Hematopoietic multipotent progenitor cell (in vitro differentiated cells): ENCODE results near the gene P4HB. TPM values are rescaled to one million over a fixed set of nuclear protein-coding genes. Genes with fewer than 3 reads are reported as not detected.
A peak's percentile ranks its signal among the peaks of the same experiment; 100 is the strongest.

ENCODE experiments used
- DNase-seq, 3 donors: peaks; one replicate each; pipeline ENCODE4 v3.0.0-alpha.2; 2011 to 2015; ENCODE audit warnings: low read depth in 2 of 3, low spot score in 2 of 3
- total RNA-seq: library from RNA; depleted of rRNA; stranded (reverse); fragments of >200 nt; gene quantifications from one replicate; pipeline ENCODE4 v1.2.3, GENCODE V29; 2012

Gene P4HB
- total RNA-seq, result 277 TPM

GRCh38 chr17:81859906-81860755, at the start of gene P4HB:
Gene P4HB, minus strand, starts transcription at chr17:81860535. Its CDS starts 64 bp downstream, at chr17:81860471.
- no peak for DNase-seq

GRCh38 chr17:81909231-81909630, 48.9 kb upstream of the P4HB start:
- DNase-seq, result no peak

DNA sequence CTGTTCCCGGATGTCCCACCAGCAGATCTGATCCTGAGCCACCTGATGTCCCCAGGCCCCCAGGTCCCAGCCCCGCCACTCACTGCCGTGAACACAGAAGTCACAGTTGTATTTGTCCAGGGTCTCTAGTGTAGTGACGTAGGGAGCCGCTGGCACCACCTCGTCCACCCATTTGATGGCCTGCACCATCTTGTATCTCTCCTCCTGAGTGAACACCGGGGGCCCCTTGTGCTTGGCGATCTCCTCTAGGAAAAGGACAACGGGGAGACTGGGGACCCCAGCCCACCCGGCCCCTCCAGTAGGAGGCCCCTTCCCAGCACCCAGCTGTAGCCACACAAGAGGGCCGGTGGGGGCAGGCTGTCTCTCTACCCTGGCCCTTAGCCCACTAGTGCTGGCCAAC, 48.5 kb upstream of the P4HB start:
- no peak for DNase-seq

DNA sequence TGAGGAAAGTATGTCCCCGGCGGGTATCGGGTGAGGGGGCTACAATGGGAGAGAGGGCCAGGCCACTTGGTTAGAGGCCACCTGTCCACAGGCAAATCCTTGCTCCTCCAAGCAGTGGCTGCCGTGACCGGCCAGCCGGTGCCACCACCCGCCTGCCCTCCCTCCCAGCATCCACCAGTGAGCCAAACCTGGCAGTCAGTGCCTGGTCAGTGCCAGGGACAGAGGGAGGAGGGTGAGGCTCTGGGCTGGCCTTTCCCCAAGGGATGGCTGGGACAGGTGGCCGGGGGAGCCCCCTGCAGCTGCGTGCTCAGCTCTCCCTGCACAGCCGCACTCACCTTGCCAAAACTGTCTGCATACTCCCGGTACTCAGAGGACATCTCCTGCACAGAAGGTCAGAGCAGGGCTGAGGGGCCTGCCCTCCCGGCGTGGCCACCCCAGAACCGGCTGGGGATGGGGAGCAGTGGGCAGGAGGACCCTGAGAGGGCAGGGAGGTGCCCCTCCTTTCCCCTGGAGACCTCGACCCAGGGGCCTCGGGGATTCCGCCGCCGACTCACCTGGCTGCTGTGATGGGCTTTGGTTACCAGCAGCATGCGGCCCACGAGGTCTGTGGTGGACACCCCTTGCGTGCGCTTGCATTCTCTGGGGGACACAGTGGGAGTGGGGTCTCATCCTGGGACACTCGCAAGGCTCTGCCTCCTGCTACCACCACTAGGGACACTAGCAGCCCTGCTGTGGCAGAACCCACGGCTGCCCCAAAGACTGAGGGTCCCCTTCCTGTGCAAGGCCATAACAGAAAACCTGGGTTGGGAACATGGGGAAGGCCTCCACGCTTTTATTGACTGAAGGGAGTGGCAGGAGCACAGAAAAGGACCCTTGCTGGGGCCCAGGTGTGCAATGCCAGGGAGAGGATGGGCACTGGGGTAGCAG, 47.1 kb upstream of the P4HB start:
- DNase-seq, result no peak

DNA sequence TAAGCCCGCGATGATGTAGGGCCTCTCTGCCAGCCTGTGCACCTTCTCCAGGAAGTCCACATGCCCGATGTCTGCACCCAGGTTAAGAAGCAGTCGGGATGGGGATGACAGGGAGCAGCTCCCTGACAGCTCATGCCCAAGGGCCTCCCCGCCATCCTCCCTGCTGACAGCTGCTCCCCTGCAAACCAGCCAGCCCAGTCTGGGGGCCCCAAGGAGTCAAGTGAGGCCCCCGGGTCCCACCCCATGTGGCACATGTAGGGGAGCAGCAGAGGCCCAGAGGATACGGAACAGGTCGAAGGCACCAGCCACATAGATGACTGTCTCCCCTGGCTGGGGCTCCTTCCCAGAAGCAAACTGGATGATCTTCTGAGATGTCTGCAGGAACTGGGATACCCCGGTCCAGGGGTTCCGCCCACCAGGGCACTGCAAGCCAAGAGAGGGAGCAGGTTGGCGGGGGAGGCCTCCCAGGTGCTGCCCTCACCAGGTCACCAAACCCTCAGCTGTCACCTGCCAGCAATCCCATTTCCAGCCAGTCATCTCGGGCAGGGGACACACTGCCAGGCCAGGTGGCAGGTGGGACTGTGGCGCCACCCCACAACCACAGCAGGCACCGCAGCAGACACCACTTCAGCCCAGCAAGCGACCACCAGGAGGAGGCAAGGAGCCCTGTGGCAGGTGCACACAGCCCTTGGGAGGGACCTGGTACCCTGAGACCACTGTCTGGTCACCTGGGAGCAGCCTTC, 46.3 kb upstream of the P4HB start:
- no peak for DNase-seq

DNA sequence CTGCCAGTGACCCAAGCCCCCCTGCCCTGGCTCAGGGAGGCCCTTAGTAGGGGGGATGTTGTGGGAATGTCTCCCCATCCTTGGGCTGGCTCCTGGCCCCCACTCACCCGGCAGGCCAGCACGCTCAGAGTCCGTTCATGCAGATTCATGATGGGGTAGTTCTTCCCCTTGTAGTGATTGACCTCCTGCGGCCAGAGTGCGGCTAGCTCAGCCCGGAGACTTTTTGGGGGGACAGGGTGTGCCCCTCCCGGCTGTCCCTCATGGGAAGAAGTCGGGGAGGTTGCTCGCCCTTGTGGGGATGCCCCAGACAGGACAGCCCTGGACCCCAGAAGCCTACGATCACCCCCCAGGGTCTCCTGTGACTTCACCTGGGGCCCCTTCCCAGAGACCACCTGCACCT, 45.7 kb upstream of the P4HB start:
- no peak for DNase-seq

DNA sequence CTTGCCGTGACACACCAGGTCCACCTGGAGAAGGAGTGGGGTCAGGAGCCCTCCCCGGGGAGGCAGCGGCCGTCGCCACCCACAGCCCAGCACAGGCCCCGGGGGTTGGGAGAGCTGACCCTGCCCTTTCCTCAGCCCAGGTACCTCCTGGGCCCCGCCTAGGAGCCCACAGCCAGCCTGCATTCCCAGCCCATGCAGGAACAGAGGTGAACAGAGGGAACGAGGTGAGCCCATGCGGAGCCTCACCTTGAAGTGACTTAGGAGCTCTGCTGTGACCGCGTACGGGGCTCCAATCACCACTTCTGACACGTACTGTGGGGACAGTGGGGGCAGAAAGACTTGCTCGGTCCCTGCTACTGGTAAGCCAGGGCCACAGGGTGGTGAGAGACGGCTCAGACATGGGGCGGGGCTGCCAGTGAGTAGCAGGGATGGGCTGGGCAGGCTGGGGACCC, 45.1 kb upstream of the P4HB start:
- DNase-seq, result no peak

GRCh38 chr17:81904600-81905423, 44.5 kb upstream of the P4HB start:
- DNase-seq, result no peak

- DNase-seq, result no peak
Observed at GRCh38 chr17:81903896-81904599, 43.7 kb upstream of the P4HB start.

GRCh38 chr17:81903415-81903831, 43.1 kb upstream of the P4HB start:
- no peak for DNase-seq

DNA sequence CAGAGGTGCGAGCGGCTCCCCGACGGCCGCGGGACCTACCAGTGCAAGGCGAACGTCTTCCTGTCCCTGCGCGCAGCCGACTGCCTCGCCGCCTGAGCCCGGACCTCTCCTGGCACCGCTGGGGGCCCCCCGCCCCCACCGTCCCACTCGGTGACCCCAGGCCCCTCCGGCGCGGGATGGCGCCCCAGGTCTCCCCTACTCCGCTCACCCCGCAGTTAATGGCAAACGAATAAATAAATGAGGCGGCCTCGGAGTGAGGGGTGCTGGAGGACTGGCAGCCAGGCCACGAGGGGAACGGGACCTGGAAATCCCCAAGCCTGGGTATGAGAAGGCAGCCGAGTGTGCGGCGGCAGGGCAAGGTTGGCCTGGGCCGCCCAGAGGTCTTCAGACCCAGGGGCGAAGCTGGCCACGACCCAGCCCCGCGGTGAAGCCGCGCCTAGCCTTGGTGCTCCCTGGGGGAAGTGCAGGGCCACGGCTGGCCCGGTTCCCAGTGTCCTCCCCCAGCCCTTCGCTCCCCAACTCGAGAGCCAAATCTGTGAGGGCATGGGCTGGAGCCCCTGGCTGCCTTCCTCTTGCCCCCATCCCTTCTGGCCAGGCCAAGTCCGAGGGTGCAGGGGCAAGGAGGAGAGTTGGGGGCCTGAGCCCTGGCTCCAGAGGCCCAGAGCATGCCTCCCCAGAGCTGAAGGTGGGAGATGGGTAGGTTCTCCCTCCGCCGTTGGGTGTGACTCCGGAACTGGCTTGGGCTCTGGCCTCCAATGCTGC, 42.5 kb upstream of the P4HB start:
- no peak for DNase-seq

- peak in 1 of 3 donors; percentile 28 for DNase-seq
Observed at GRCh38 chr17:81902023-81902652, 41.8 kb upstream of the P4HB start, which contains the start of gene NPB. Gene NPB, plus strand, starts transcription at chr17:81902238. Its CDS starts 40 bp downstream, at chr17:81902278.

DNA sequence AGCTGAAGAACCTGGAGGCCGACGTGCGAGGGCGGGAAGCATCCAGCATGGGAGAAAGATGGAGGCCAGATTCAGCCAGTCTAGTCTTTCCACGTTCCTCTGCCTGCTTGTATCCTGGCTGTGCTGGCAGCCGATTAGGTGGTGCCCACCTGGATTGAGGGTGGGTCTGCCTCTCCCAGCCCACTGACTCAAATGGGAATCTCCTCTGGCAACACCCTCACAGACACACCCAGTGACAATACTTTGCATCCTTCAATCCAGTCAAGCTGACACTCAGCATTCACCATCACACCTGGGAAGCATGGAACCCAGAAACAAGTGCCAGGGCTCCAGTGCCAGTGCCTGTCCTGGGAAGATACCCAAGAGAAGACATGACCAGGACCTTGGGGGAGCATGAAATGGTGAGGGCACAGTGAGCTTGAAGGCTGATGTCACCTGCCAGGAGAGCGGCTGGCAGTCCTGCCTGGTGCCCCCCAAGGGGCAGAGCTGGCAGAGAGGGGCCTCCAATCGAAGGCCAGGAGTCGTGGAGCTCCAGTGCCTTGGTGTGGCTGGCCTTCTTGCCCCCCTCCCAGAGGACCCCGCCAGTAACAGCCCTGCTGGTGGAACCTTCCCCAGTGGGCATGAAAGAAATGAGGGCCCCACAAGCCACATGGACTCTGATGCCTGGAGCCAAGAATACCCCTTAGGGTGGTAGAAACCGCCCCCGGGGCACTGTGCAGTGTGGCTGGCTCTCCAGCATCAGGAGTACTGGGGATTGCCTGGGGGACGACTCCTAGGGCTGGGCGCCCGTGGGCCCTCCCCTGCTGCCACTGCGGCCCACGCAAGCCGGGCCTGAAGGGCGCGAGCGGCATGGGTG, 41.1 kb upstream of the P4HB start:
- DNase-seq, result no peak

DNA sequence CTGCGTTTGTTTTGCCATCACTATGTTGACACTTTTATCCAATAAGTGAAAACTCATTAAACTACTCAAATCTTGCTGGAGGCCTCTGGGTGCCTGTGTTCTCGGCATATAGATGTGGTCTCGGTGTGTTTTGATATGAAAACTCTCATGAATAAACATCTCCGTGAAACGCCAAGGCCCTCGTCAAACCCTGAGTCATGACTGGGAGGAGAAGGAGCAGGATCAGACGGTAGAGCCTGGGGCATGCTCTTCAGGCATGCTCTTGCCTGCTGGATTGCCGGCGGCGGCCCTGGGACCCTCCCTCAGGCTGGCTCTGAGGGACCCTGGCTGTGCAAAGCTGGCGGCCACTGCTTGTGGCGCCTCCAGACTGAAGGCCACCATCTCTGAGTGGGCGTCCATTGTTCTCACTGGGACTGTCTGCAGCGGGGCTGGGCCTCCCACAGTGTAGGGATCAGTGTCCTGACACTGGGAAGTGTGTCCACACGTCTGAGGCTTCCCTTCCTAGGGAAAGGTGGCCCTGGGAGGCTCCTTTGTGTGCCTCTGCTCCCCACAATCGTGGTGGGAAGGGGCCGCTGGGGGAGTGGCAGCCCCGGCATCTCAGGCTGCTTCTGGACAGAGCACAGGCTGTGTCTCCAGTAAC, 40.0 kb upstream of the P4HB start:
- DNase-seq, result no peak

DNA sequence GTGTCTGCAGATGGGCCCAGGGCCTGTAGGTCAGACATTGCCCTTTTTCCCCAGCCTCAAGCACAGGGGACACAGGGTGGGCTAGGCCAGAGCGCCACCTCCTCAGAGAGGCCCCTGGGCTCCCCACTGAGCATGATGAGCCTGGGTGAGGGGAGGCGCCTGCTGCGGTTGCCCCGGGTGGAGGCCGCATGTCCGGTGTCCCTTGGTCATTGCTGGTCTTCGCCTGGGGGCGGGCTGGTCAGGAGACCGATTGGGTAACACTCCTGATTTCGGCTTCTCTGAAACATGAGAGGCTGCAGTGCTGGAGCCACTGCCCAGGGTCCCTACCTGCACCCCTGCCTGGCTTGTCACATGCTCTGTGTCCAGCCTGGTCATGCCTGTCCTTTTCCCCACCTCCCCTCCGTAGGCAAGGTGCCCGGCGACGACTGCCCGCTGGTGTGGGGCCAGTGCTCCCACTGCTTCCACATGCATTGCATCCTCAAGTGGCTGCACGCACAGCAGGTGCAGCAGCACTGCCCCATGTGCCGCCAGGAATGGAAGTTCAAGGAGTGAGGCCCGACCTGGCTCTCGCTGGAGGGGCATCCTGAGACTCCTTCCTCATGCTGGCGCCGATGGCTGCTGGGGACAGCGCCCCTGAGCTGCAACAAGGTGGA, 39.3 kb upstream of the P4HB start:
- no peak for DNase-seq

- DNase-seq, result no peak
Observed at GRCh38 chr17:81898885-81899284, 38.5 kb upstream of the P4HB start.
